GM21529 (cell line): ENCODE results near the gene FGL2.
"Not testable (repeated sequence)": the region's sequence is repeated elsewhere in the genome, so short reads cannot be mapped to it uniquely, and the experiment has no call there.

Experiments used
- ATAC-seq: cut with Tn5 transposase; IDR thresholded peaks from one replicate; pipeline ENCODE4 v1.9.1; 2021; ENCODE audit not compliant: unreplicated experiment

FGL2 gene

GRCh38 chr7:77216181-77216845, 16.7 kb upstream of the FGL2 start:
- ATAC-seq = no peak

- ATAC-seq = no peak
These were observed 10.0 kb upstream of the FGL2 start for GRCh38 chr7:77209479-77210139.

DNA sequence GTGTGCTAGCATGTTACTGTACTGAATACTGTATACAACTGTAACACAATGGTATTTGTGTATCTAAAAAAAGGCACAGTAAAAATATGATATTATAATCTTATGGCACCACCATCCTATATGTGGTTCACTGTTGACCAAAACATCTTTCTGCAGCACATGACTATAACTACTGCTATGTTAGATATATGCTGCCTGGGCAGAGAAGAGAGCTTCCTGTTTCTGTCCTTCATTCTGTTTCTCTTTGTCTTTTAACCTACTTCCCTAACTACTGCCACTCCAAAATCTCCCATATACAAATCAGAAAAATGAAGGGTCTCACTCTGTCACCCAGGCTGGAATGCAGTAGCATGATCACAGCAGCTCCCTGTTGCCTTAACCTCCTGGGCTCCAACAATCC, 8.8 kb upstream of the FGL2 start:
- no peak for ATAC-seq

DNA sequence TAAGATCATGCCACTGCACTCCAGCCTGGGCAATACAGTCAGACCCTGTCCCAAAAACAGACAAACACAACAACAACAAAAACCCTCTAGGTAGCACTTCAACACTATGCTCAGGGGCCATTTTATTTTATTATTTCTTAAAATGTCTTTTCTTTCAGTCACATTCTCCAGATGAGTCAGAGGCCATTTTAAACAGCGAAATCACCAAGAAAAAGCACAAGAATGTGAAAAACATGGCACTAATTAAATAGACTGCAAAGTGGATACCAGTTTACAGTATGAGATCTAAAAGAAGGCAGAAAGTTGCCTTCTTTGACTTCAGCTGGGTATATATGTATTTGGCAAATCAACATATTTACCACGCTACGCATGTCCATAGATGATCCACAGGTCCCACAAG, 6.1 kb upstream of the FGL2 start:
- no peak for ATAC-seq

DNA sequence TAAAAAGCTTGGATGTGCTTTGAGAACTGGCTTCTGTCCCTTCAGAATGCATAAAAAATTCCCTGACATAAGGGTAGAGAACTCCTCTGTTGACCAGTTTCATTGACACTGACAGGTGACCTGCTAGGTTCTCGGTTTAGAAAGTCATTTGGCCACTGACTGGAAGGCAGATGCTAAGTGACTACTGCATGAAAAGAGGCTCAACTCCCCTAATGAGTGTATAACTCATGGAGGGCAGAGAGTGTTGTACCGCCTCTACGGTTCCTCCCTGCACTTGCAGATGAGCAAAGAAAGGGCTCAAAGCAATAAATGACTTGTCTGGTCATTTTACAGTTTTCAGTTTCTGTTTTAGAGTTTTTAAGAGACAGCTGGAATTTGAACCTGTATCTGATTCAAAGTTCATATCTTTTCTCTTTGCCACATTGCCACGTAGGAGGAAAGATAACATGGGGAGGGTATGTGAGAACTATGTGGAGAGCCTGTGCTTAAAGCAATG, 2.9 kb upstream of the FGL2 start:
- peak; percentile 96 for ATAC-seq

DNA sequence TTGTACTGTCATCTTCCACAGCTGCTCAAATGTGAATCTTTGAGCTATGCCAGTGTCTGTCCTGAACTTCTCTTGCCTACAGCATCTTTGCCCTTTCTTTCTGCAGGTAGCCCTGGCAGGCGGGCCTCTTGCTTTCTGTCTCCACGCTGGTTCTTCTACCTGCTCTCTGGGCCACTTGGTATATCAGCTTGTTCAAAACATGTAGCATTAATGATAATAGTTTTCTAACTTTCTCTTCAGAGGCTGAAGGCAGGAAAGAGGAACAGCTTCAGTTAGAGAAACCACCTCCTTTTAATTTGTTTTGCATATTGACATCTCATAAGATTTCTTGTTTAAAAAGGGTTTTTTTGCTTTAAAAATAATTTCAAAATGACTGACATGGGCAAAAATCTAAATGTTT, 923 bp upstream of the FGL2 start:
- no peak for ATAC-seq

- ATAC-seq = no peak
These were observed 2.5 kb downstream of the FGL2 start for GRCh38 chr7:77197141-77197540.

DNA sequence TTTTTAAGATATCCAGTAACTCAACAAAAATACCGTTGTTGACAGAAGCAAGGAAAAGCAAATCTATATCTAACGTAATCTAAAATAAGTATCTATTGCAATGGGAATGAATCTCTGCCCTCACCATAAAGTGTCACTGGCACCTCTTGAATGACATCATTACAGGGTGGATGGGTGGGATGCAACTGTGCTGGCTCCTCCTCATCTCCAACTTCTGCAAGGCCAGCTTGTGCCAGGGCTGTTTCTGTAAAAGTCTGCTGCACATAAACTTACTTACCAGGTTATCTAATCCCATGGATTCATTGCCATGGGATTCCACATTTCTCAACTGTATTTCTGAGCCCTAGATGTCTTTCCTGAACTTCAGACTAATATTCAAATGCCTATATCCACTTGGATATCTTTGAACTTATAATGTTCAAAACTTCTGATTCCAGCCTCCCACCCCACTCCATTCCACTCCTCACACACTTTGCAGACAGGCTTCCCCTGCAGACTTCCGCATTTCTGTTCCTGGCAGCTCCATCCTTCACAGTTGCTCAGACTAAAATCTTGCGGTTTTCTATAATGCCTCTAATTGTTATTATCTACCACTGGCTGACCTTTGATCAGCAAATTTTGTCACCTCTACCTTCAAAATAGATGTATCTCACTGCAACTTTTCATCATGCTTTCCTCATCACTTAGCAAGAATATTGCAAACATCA, 10.7 kb downstream of the FGL2 start:
- no peak for ATAC-seq

DNA sequence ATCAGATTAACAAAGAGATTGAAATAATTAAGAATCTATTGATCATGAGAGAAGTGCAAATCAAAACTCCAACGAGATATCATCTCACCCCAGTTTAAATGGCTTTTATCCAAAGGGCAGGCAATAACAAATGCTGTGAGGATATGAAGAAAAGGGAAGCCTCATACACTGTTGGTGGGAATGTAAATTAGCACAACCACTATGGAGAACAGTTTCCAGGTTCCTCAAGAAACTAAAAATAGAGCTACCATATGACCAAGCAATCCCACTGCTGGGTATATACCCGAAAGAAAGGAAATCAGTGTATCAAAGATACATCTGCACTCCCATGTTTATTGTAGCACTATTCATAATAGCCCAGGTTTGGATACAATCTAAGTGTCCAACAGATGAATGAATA, 13.8 kb downstream of the FGL2 start:
- no peak for ATAC-seq

- no peak for ATAC-seq
These were observed 14.6 kb downstream of the FGL2 start for GRCh38 chr7:77184990-77185389.

DNA sequence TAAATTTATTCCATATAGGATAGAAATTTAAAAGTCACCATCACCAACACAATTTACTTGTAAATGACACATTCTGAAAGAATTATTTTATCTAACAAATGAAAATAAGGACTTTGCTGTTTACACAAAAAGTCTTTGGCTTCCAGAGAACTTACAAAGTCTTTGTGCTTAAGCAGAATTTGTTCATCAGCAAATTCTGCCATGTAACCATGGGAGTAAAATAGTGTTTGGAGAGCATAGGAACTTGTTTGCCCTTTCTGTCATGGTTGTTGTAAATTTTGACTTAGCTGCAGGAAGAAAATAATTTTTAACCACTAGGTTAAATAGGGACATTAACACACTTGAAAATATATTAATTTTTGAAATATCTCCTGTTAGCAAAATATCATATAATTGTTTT, 15.2 kb downstream of the FGL2 start:
- no peak for ATAC-seq

GRCh38 chr7:77182261-77182660, 17.4 kb downstream of the FGL2 start:
- ATAC-seq = no peak

- ATAC-seq = no peak
These were observed 17.9 kb downstream of the FGL2 start for GRCh38 chr7:77181734-77182133.

DNA sequence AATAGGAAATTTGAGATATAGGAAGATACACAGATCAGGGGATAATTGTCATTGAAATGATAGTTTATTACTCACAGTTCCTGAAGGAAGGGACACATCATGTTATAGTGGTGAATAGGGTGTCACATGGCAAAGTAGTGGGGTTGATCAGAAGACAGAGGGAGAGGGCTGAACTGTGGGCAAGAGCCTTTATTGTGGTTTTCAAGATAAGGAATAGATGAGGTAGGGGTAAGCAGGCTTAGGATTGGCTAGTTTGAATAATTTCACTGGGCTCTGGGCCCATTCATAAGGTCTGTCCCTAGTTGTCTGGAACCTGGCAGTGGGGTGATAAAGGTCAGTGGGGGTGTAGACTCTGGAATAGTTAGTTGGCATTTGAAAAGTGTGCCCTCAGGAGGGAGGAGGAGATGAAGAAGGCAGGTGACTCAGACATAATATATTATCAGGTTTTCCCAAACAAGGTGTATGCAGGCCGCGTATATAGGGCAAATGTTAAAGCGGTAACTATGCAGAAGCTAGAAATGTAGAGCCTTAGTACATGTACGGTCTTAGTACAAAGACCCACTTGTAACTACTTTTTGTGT, 18.5 kb downstream of the FGL2 start:
- ATAC-seq = no peak

DNA sequence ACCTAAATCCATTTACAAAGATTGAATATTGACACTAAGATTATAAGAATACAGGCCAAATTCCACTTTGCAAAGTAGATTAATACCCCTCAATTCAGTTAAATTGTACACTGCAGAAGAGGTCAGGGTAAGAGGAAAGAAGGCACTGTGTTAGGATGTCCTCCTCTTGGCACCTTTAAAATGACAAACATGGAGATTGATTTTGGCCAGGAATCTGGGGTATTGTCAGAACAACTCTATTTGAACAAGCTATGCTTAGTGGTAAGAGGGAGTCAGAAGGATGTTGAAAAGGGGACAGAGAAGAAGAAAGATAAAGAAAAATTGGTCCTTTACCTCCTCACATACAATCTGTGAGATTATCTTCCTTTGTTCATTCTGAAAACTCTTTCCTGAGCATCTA, 21.6 kb downstream of the FGL2 start:
- not testable (repeated sequence) for ATAC-seq

GRCh38 chr7:77177321-77177904, 22.2 kb downstream of the FGL2 start:
- ATAC-seq = not testable (repeated sequence)

DNA sequence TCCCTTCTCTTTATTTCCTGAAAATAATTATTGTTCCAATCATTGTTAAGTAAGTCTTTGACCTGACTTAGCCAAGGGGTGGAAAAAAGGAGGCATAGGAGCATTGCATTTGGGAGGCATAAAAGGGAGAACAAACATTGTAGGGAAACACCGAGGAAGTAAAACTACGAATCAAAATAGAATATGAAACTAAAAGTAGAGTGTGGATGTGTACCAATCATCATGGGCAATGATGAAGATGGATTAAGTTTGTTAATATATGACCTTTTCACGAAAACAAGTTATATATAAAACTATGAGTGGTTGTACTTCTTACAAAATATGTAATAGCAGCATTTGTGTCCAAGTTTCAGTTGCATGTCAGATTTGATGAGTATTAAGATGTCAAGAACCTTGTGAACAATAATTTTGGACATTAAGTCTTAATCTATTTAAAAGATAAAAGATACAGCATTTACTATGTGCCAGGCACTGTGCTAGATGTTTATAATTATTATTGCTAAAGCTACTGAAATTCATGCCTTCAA, 24.3 kb downstream of the FGL2 start:
- ATAC-seq = peak; percentile 80

GRCh38 chr7:77174418-77174817, 25.2 kb downstream of the FGL2 start:
- not testable (repeated sequence) for ATAC-seq

- not testable (repeated sequence) for ATAC-seq
These were observed 27.0 kb downstream of the FGL2 start for GRCh38 chr7:77172437-77173172.

GRCh38 chr7:77171073-77171472, 28.5 kb downstream of the FGL2 start:
- not testable (repeated sequence) for ATAC-seq
